Effector memory CD8-positive, alpha-beta T cell (primary cell): Measurements from ENCODE around the gene CCND2.

ENCODE experiments used
- ATAC-seq: fragments of 150-1000 bp; cut with Tn5 transposase; replicated peaks from 2 replicates; pipeline ENCODE4 v1.10.0; 2021; ENCODE audit warnings: mild to moderate bottlenecking, moderate library complexity
- DNase-seq, 3 experiments: peaks; one replicate each; pipeline ENCODE4 v3.0.0; 2021
- H3K27ac Mint-ChIP-seq, 2 donors: one replicate each; pipeline ENCODE4 v1.8.0; 2022; ENCODE audit warnings: mild to moderate bottlenecking in 2 of 2, mixed read lengths in 2 of 2, moderate library complexity in 2 of 2
- H3K27me3 Mint-ChIP-seq, 2 donors: one replicate each; pipeline ENCODE4 v1.8.0; 2022; ENCODE audit warnings: mixed read lengths in 2 of 2
- H3K36me3 Mint-ChIP-seq: one replicate; pipeline ENCODE4 v1.8.0; 2022; ENCODE audit warnings: mild to moderate bottlenecking, moderate library complexity, mixed read lengths; ENCODE audit not compliant: insufficient read depth
- H3K4me1 Mint-ChIP-seq, 2 donors: one replicate each; pipeline ENCODE4 v1.8.0; 2022; ENCODE audit warnings: low read depth in 2 of 2, mixed read lengths in 2 of 2
- H3K4me3 Mint-ChIP-seq, 2 donors: one replicate each; pipeline ENCODE4 v1.8.0; 2022; ENCODE audit warnings: mild to moderate bottlenecking in 2 of 2, mixed read lengths in 2 of 2, moderate library complexity in 2 of 2
- H3K9me3 Mint-ChIP-seq, 2 donors: one replicate each; pipeline ENCODE4 v1.8.0; 2022; ENCODE audit warnings: mixed read lengths in 2 of 2

Gene CCND2

DNA sequence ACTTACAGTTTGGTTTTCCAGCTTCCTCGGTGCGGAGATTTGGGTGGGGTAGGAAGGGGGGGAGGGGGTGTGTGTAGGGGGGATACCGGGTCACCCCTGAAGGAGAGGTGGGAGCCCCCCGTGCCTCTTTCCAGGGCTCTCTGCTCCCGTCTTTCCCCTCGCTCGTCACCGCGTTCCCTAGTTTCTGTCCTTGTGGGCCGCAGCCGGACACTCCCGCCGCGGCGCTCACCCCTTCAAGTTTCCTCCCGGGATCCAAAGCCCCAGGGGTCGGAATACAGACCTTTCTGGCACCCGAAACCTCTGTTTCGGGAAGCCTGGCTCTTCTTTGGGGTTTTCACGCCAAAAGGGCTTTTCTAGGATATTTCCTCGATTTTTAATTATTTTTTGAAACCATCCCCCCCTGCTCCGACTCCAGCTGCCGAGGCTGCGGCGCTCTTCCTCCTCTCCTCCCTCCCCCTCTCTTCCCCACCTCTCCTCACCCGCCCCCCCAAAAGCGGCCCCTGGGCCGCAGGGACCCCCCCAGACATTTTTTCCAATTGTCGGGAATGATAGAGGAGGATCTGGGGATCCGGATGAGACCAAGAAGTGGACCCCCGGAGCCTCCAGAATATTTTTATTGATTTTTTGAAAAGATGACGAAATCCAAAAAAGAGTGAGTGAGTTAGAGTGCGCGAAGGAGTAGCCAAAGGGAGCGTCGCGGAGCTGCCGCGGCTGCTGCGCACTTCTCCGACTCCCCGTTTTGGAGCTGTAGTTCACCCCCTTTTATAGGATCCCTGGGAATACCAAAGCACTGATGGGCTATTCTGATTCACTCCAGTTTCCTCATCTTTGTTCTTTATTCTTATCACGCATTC is 1.7 kb downstream of the CCND2 start:
- Mint-ChIP-seq H3K36me3 (peaks cover 78% of the 10 kb centered on the region), H3K9me3 (no peaks in the 10 kb centered on the region), H3K4me3 (peak overlapping the region; percentile 96 to 99), H3K27me3 (no peaks in the 10 kb centered on the region), H3K27ac (peak overlapping the region; percentile 98 to 99), H3K4me1 (peaks cover 43 to 53% of the 10 kb centered on the region in 2 donors)
- DNase-seq (no peak), ATAC-seq (no peak)

DNA sequence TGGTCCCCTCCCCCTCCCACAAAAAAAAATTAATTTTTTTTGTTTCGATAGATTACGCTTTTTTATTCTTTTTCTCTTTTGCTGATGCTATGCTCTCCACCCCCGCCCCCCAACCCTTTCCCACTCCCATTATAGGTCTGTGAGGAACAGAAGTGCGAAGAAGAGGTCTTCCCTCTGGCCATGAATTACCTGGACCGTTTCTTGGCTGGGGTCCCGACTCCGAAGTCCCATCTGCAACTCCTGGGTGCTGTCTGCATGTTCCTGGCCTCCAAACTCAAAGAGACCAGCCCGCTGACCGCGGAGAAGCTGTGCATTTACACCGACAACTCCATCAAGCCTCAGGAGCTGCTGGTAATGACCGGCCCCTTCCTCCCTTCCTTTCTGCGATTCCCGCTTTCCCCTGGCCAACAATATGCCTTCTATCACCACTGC is 2.3 kb downstream of the CCND2 start:
- H3K9me3 Mint-ChIP-seq, result no peaks in the 10 kb centered on the region
- H3K36me3 Mint-ChIP-seq, result peaks cover 80% of the 10 kb centered on the region
- peaks cover 46 to 56% of the 10 kb centered on the region in 2 donors for H3K4me1 Mint-ChIP-seq
- H3K27me3 Mint-ChIP-seq, result no peaks in the 10 kb centered on the region
- ATAC-seq, result no peak
- H3K4me3 Mint-ChIP-seq, result peak overlapping the region; percentile 96 to 99
- no peak for DNase-seq
- peak overlapping the region; percentile 98 to 99 for H3K27ac Mint-ChIP-seq

DNA sequence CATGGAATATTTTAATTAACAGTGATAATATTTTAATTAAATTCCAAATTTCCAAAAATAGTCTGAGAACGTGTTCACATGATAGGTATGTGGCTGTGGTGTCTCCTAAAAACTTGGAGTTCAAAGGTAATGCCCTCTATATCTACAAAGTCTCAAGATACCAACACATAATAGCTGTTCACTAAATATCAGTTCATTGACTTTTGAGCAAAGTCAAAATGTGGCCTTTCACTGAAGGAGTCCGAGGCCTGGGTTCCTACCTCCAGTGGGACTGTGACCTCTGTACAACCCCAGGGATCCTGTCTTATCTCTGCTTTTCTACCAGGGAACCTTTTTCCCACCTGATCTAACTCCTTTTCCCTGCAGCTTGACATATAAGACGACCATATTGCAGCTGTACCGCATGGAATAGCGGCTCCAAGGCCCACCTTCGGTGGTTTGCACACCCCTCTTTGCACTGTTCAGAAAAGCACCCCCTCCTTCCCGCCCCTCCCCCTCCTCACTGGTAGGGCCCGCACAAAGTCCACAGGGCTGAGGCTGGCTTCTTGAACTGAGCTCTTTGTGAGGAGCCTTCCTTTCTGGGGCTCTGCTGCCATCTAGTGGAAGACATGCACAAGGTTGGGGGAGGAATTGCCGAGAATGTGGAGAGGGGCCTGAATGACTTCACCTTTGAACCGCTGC is 3.1 kb downstream of the CCND2 start:
- Mint-ChIP-seq H3K4me3 (peak overlapping the region; percentile 96 to 99), H3K27ac (peak overlapping the region; percentile 94 to 98), H3K4me1 (peaks cover 48 to 57% of the 10 kb centered on the region in 2 donors), H3K9me3 (no peaks in the 10 kb centered on the region), H3K36me3 (peaks cover 81% of the 10 kb centered on the region), H3K27me3 (no peaks in the 10 kb centered on the region)
- ATAC-seq (peak; percentile 31), DNase-seq (peak; percentile 84 to 87 (median 86))

DNA sequence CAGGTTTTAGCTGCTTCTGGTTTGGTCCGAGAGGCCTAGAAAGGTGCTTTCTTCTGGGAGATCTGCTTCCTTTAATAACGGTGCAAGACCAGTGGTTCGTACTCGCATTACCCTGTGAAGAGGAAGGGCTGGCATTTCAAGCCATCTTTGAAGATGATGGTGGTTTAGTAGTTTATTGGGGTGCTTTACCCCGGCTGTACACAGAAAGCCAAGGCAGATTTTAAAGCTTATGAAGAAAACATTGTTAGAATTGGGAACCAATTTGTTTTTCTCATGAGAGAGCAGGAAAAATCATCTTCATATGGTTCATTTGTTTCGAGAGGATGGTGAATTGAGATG is 3.6 kb downstream of the CCND2 start:
- H3K36me3 Mint-ChIP-seq, result peaks cover 82% of the 10 kb centered on the region
- no peak for DNase-seq
- peaks cover 50 to 59% of the 10 kb centered on the region in 2 donors for H3K4me1 Mint-ChIP-seq
- H3K27ac Mint-ChIP-seq, result peak overlapping the region; percentile 67 to 94
- no peaks in the 10 kb centered on the region for H3K9me3 Mint-ChIP-seq
- ATAC-seq, result no peak
- H3K4me3 Mint-ChIP-seq, result peak overlapping the region; percentile 96 to 99
- H3K27me3 Mint-ChIP-seq, result no peaks in the 10 kb centered on the region

DNA sequence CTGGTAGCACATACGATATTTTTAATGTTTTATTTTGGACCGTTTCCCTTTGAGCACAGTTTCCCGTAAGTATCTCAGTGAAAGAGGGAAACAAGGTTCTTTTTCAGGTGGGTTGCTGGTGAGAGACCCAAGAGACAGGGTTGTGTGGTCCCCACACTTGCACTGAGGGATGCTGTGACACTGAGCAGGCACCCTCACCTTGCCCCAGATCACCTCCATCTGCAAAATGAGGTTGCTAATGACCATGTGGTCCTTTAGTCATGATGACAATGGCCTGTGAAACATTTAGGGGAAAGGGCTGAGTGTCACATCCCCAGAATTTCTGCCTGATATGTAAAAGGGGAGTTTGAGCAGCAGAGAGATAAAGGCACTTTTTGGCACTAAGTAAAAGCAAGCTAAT is 4.3 kb downstream of the CCND2 start:
- Mint-ChIP-seq H3K36me3 (peaks cover 82% of the 10 kb centered on the region), H3K4me1 (peaks cover 52 to 62% of the 10 kb centered on the region in 2 donors), H3K9me3 (no peaks in the 10 kb centered on the region), H3K27me3 (no peaks in the 10 kb centered on the region), H3K4me3 (peak overlapping the region in 1 of 2 donors; percentile 1), H3K27ac (peak overlapping the region in 1 of 2 donors; percentile 76)
- ATAC-seq (no peak), DNase-seq (no peak)

DNA sequence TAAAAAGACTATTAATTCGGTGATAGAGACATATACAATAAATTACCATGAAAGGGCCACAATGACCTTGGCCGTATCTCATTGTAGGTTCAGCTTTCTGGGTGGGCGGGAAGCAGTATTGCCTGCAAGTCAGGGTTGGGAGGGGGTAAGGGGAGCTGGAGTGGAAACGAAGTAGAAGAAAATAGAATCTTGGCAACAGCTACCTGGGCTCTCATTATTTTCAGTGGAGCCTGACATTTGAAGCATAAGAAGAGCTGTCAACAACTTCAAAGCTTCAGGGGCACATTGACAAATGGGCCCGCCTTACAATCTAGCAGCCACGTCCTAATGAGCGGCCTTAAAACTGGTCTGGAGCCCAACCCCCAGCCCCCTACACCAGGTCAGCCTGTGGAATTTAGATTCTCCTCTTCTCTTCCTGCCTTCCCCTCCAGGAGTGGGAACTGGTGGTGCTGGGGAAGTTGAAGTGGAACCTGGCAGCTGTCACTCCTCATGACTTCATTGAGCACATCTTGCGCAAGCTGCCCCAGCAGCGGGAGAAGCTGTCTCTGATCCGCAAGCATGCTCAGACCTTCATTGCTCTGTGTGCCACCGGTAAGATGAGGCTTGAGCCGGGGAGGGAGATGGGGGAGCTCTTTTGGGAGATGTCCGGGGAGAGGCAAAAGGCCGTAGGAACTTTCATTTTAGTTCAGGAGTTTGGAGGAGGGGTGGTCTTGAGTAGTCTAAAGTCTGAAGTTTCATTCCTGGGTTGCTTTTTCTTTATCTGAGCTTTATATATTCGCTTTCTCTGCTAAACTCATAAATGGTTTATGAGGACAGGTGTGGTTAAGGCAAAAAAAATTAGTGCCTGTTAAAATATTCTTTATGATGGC is 5.0 kb downstream of the CCND2 start:
- peak overlapping the region in 1 of 2 donors; percentile 41 for H3K4me3 Mint-ChIP-seq
- peak overlapping the region; percentile 44 to 76 for H3K27ac Mint-ChIP-seq
- H3K36me3 Mint-ChIP-seq, result peaks cover 82% of the 10 kb centered on the region
- no peak for DNase-seq
- no peaks in the 10 kb centered on the region for H3K9me3 Mint-ChIP-seq
- ATAC-seq, result no peak
- H3K27me3 Mint-ChIP-seq, result no peaks in the 10 kb centered on the region
- H3K4me1 Mint-ChIP-seq, result peaks cover 54 to 62% of the 10 kb centered on the region in 2 donors

DNA sequence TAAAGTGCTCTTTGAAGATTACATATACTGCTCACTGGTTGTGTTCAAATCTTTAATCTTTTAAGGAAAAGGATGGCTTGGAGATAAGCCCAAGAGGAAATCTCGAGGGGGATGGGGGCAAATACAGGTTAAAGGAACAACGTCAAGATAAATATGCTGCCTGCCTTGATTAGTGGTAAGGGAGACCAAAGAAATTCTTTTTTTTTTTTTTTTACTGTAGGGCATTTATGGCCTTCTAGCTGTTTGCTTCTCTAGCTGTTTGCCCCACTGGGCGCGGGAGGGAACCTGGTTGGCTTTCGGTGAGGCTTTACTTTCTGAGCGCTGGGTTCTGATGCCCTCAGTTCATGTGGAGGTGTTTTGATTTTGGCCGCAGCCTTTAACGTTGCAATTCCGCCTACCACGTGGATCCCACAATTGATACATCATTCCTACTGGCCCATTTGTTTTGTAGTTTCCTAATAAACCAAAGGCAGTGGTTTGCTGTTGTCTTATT is 5.7 kb downstream of the CCND2 start:
- Mint-ChIP-seq H3K9me3 (no peaks in the 10 kb centered on the region), H3K4me1 (peaks cover 57 to 67% of the 10 kb centered on the region in 2 donors), H3K27me3 (no peaks in the 10 kb centered on the region), H3K36me3 (peaks cover 86% of the 10 kb centered on the region), H3K4me3 (peak overlapping the region in 1 of 2 donors; percentile 41), H3K27ac (peak overlapping the region; percentile 44 to 76)
- DNase-seq (no peak), ATAC-seq (no peak)

DNA sequence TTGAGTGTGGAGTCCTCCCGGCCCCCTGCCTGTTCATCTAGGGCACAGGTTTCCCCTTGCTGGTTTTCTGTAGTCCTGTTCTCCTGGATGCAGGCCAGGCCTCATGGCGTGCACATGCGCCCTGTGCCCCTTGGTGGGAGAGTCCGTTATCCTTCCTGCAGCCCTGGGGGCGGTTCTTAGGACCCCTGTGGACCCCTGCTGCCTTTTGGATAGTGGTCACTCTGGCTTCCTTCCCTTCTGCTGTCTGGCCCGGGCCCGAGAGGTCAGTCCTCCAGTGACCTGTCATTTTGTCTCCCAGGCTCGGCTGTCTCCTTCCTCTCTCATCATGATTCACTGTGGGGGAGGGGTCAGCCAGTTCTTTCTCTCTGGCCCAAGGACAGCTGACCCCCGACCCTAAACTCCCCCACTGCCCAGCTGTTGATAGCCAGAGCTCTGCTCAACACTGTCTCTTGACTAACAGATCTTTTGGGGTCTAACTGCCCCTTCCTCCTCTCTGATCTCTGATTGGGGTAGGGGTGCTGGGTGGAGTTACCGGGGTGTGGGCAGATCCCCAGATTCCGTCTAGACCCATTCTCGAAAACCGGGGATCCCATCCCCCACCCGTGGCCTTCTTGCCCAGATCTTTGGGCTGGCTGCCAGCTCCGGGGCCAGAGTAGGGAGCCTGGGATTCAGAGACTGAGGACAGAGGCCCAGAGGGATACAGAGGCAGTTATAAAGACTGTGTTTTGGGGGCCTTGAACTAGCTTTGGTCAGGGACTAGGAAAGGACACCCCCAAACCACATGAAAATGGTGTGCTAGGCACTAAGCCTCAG is 7.0 kb downstream of the CCND2 start:
- Mint-ChIP-seq H3K9me3 (no peaks in the 10 kb centered on the region), H3K36me3 (peaks cover 93% of the 10 kb centered on the region), H3K4me1 (peaks cover 65 to 78% of the 10 kb centered on the region in 2 donors), H3K27me3 (no peaks in the 10 kb centered on the region), H3K4me3 (peak overlapping the region in 1 of 2 donors; percentile 62), H3K27ac (peak overlapping the region; percentile 55 to 93)
- DNase-seq (no peak), ATAC-seq (no peak)

DNA sequence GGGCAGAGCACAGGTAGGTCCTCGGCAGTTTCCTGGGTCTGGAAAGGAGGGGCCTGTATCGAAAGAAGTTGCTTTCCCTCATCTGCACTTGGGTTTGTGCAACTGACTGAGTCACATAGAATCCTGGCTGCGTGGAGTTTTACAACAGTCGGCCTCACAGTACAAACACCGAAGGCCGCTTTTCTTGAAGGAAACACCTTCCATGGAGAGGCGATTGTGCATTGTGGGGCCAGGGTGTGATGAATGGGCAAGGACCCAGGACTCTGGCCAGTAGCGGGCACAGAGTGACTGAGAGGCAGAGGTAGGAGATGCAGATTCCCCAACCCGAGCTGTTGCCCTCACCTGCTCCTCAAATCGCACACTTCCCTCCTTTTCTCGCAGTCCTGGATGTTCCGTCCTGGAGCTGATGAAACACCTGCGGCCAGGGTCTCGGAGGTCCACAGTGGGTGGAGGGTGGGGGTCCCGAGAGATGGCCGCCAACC is 7.7 kb downstream of the CCND2 start:
- no peak for DNase-seq
- peaks cover 93% of the 10 kb centered on the region for H3K36me3 Mint-ChIP-seq
- H3K9me3 Mint-ChIP-seq, result no peaks in the 10 kb centered on the region
- peaks cover 66 to 78% of the 10 kb centered on the region in 2 donors for H3K4me1 Mint-ChIP-seq
- H3K27me3 Mint-ChIP-seq, result no peaks in the 10 kb centered on the region
- no peak for ATAC-seq
- no peak overlapping the region for H3K4me3 Mint-ChIP-seq
- peak overlapping the region in 1 of 2 donors; percentile 5 for H3K27ac Mint-ChIP-seq

DNA sequence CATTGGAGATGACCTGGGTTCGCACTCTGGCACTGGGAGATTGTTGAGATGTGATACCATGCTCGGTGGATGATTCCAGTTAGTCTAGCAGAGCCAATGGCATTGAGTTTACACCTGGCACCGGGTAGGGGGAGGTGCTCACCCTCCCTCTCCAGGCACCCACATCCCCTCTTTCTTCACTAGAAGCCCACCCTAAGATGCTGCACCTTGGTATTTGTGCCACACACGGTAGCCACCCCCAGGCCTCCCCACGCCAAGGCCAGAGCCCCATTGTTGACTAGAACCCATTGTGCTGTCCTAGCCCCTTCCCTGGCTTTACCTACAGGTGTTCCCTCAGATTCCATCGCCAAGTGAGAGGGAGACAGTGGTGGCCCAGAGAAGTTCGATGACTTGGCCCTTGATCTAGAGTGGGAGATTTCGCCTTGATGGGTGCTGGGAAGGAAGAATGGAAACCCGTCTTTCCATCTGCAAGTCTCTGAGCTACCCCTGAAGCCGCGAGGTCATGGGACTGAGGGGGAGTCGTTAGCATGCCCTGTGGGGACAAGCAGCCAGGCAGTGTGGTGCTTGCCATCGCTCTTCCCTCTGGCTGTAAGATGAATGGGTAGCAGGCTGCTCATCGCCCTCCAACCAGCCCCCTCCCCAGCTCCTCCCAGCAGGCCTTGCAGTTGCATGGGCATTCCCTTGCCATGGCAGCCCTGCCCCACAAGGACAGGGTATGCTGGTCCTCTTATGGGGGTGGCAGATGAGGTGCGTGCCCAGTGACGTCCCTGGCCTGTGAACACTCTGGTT is 8.7 kb downstream of the CCND2 start:
- Mint-ChIP-seq H3K4me1 (peaks cover 68 to 78% of the 10 kb centered on the region in 2 donors), H3K27ac (peak overlapping the region in 1 of 2 donors; percentile 78), H3K36me3 (peaks cover 92% of the 10 kb centered on the region), H3K27me3 (no peaks in the 10 kb centered on the region), H3K4me3 (peak overlapping the region; percentile 13 to 17), H3K9me3 (no peaks in the 10 kb centered on the region)
- ATAC-seq, result peak; percentile 13
- DNase-seq, result no peak

DNA sequence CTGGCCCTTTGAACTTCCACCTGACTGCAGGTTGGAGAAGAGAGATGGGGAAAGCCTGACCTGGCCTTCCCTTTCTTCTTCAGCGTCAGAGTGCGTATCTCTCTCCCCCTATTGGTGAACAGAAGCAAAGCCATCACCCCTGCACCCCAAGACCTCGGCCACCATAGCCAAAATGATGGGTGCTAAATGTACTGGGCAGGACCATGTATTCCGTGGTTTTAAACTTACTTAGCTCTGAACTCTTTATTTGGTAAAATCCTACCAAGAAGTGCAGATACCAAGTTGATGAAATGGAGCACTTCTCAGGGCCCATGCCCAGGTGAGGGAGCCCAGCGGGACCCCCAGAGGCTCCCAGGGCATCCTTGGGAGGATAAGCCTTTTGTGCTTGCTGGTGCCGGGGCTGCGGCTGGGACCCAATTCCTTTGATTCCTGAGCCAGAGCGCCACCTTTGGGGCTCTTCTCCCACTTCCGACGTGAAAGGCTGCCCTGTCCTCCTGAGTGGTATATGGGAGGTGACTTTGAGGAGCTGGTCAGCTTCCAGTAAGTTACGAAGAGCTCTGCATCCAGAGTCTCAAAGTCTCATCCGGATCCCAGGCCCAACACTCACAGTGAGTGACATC is 9.4 kb downstream of the CCND2 start:
- Mint-ChIP-seq H3K27ac (peak overlapping the region; percentile 67 to 78), H3K9me3 (no peaks in the 10 kb centered on the region), H3K4me1 (peaks cover 72 to 81% of the 10 kb centered on the region in 2 donors), H3K36me3 (peaks cover 92% of the 10 kb centered on the region), H3K27me3 (no peaks in the 10 kb centered on the region), H3K4me3 (peak overlapping the region; percentile 13 to 17)
- ATAC-seq, result peak; percentile 25
- no peak for DNase-seq
